HG03442 (cell line): ENCODE data around the gene AHI1.
"Not testable (repeated sequence)": the region's sequence is repeated elsewhere in the genome, so short reads cannot be mapped to it uniquely, and the experiment has no call there.

Source experiments
- ATAC-seq: cut with Tn5 transposase; IDR thresholded peaks from one replicate; pipeline ENCODE4 v1.9.1; 2021; ENCODE audit warnings: mild to moderate bottlenecking, moderate library complexity; ENCODE audit not compliant: unreplicated experiment

AHI1 gene

GRCh38 chr6:135506270-135506997 is 8.9 kb upstream of the AHI1 start:
- peak; percentile 85 for ATAC-seq

- no peak for ATAC-seq
Observed at GRCh38 chr6:135505648-135506047, 8.1 kb upstream of the AHI1 start.

GRCh38 chr6:135505222-135505621 is 7.7 kb upstream of the AHI1 start:
- ATAC-seq: no peak

GRCh38 chr6:135504734-135505133 is 7.2 kb upstream of the AHI1 start:
- no peak for ATAC-seq

- ATAC-seq: no peak
Observed at GRCh38 chr6:135503703-135504475, 6.3 kb upstream of the AHI1 start.

- ATAC-seq: no peak
Observed at GRCh38 chr6:135499441-135500340, 2.2 kb upstream of the AHI1 start.

- peak; percentile 25 for ATAC-seq
Observed at GRCh38 chr6:135498185-135498841, 773 bp upstream of the AHI1 start.

- ATAC-seq: no peak
Observed at GRCh38 chr6:135496800-135497411, 634 bp downstream of the AHI1 start.

- no peak for ATAC-seq
Observed at GRCh38 chr6:135493218-135493961, 4.2 kb downstream of the AHI1 start.

GRCh38 chr6:135490381-135490780 is 7.2 kb downstream of the AHI1 start:
- no peak for ATAC-seq

GRCh38 chr6:135488023-135488422 is 9.5 kb downstream of the AHI1 start:
- no peak for ATAC-seq

GRCh38 chr6:135483903-135484302 is 13.6 kb downstream of the AHI1 start:
- not testable (repeated sequence) for ATAC-seq

- no peak for ATAC-seq
Observed at GRCh38 chr6:135481783-135482369, 15.7 kb downstream of the AHI1 start.

- ATAC-seq: no peak
Observed at GRCh38 chr6:135479601-135480000, 17.9 kb downstream of the AHI1 start.

GRCh38 chr6:135478626-135479025 is 18.9 kb downstream of the AHI1 start:
- no peak for ATAC-seq

- no peak for ATAC-seq
Observed at GRCh38 chr6:135475292-135475886, 22.2 kb downstream of the AHI1 start.

GRCh38 chr6:135474362-135474761 is 23.2 kb downstream of the AHI1 start:
- ATAC-seq: no peak

GRCh38 chr6:135465903-135466302 is 31.6 kb downstream of the AHI1 start:
- no peak for ATAC-seq

GRCh38 chr6:135465307-135465706 is 32.2 kb downstream of the AHI1 start:
- peak; percentile 80 for ATAC-seq
